Adrenal gland (tissue), 5 donors: ENCODE measurements around the gene SKOR1.

Experiments
- POLR2A ChIP-seq, 2 donors: fragments of 450-650 bp; IDR thresholded peaks; one replicate each; pipeline ENCODE4 v1.6.1; 2017; ENCODE audit warnings: antibody characterized with exemption in 2 of 2, mild to moderate bottlenecking in 2 of 2, moderate library complexity in 1 of 2
- TF ChIP-seq, protein P1 (sequence below), 6 experiments: fragments of 450-650 bp in 4 of 6; fragments of 200-600 bp in 2 of 6; sonication (generic) in 1 of 6; IDR thresholded peaks; 1 replicate in 5 of 6; 2 replicates in 1 of 6; pipeline versions ENCODE4 v1.5.1 to v1.8.0; 2016 to 2021; ENCODE audit warnings: antibody characterized with exemption in 6 of 6, mild to moderate bottlenecking in 2 of 6, moderate library complexity in 1 of 6
- donor health status: DM: no; HTN: no; CAD: no.

DNA sequence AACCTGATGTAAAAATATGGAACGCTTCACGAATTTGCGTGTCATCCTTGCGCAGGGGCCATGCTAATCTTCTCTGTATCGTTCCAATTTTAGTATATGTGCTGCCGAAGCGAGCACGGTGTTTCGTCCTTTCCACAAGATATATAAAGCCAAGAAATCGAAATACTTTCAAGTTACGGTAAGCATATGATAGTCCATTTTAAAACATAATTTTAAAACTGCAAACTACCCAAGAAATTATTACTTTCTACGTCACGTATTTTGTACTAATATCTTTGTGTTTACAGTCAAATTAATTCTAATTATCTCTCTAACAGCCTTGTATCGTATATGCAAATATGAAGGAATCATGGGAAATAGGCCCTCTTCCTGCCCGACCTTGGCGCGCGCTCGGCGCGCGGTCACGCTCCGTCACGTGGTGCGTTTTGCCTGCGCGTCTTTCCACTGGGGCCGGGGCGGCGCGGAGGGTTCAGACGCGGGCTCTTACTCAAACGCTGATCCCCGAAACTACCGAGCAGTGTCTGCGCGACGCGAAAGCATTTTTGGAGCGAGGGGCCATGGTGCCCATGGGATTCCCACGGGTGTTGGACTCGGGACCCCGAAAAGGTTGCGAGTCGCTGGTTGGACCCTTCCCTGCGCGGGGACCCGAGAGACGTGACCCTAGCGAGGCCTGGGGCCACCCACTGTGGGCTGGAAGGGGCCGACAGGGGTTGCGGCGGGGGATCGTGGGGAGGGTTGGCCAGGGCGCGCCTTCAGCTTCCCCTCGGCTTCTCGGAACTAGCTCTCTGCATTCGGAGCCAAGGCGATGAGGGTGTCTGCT, 14.8 kb downstream of the SKOR1 start, which contains the start of gene RNU6-1:
- TF ChIP-seq, protein P1, sequence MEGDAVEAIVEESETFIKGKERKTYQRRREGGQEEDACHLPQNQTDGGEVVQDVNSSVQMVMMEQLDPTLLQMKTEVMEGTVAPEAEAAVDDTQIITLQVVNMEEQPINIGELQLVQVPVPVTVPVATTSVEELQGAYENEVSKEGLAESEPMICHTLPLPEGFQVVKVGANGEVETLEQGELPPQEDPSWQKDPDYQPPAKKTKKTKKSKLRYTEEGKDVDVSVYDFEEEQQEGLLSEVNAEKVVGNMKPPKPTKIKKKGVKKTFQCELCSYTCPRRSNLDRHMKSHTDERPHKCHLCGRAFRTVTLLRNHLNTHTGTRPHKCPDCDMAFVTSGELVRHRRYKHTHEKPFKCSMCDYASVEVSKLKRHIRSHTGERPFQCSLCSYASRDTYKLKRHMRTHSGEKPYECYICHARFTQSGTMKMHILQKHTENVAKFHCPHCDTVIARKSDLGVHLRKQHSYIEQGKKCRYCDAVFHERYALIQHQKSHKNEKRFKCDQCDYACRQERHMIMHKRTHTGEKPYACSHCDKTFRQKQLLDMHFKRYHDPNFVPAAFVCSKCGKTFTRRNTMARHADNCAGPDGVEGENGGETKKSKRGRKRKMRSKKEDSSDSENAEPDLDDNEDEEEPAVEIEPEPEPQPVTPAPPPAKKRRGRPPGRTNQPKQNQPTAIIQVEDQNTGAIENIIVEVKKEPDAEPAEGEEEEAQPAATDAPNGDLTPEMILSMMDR (IDR thresholded peaks at IDR 0.05), result no peak
- peak; percentile 78 to 91 for TF ChIP-seq POLR2A (IDR thresholded peaks at IDR 0.05)
